Measurements from ENCODE around the gene KIRREL3.

The KIRREL3 gene

DNA sequence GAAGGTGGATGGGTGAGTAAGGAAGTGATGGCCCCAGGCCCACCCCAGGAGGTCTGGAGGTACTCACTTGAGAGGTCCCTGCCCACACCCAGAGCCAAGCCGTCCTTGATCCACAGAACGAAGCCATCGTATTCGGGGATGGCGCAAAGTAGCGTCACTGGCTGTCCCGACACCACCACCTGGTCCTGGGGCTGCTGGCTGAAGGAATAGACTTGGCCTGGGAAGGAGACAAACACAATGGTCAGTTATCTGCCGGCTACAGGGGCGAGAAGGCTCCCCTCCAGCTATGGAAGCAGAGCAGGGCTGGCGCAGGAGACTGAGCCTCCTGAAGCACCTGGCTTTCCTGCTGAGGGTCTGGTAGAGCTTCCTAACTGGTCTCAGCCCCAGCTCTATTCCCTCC is 474.1 kb downstream of the KIRREL3 start:
- H3K27me3 ChIP-seq (ENCODE audit: insufficient read depth, poor library complexity, severe bottlenecking), result no peaks in the 10 kb centered on the region
- no peak overlapping the region for H3K27ac ChIP-seq (replicated peaks)
- TF ChIP-seq, protein P1, sequence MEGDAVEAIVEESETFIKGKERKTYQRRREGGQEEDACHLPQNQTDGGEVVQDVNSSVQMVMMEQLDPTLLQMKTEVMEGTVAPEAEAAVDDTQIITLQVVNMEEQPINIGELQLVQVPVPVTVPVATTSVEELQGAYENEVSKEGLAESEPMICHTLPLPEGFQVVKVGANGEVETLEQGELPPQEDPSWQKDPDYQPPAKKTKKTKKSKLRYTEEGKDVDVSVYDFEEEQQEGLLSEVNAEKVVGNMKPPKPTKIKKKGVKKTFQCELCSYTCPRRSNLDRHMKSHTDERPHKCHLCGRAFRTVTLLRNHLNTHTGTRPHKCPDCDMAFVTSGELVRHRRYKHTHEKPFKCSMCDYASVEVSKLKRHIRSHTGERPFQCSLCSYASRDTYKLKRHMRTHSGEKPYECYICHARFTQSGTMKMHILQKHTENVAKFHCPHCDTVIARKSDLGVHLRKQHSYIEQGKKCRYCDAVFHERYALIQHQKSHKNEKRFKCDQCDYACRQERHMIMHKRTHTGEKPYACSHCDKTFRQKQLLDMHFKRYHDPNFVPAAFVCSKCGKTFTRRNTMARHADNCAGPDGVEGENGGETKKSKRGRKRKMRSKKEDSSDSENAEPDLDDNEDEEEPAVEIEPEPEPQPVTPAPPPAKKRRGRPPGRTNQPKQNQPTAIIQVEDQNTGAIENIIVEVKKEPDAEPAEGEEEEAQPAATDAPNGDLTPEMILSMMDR (IDR thresholded peaks at IDR 0.05; ENCODE audit: insufficient read depth, low read length), result no peak
- TF ChIP-seq GABPA (IDR thresholded peaks at IDR 0.05; ENCODE audit: low read depth) (no peak), SPI1 (IDR thresholded peaks at IDR 0.05; ENCODE audit: borderline replicate concordance, low read depth) (no peak), POLR2AphosphoS5 (IDR thresholded peaks at IDR 0.05; ENCODE audit: low read depth) (no peak)
- TF ChIP-seq, protein P2, sequence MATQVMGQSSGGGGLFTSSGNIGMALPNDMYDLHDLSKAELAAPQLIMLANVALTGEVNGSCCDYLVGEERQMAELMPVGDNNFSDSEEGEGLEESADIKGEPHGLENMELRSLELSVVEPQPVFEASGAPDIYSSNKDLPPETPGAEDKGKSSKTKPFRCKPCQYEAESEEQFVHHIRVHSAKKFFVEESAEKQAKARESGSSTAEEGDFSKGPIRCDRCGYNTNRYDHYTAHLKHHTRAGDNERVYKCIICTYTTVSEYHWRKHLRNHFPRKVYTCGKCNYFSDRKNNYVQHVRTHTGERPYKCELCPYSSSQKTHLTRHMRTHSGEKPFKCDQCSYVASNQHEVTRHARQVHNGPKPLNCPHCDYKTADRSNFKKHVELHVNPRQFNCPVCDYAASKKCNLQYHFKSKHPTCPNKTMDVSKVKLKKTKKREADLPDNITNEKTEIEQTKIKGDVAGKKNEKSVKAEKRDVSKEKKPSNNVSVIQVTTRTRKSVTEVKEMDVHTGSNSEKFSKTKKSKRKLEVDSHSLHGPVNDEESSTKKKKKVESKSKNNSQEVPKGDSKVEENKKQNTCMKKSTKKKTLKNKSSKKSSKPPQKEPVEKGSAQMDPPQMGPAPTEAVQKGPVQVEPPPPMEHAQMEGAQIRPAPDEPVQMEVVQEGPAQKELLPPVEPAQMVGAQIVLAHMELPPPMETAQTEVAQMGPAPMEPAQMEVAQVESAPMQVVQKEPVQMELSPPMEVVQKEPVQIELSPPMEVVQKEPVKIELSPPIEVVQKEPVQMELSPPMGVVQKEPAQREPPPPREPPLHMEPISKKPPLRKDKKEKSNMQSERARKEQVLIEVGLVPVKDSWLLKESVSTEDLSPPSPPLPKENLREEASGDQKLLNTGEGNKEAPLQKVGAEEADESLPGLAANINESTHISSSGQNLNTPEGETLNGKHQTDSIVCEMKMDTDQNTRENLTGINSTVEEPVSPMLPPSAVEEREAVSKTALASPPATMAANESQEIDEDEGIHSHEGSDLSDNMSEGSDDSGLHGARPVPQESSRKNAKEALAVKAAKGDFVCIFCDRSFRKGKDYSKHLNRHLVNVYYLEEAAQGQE (IDR thresholded peaks at IDR 0.05; ENCODE audit: insufficient replicate concordance, low read depth), result no peak
- H3K4me3 ChIP-seq (replicated peaks; ENCODE audit: insufficient read depth, low read length), result no peak overlapping the region
- DNase-seq (ENCODE audit: low read depth in 1 of 2, low spot score in 1 of 2), result no peak

DNA sequence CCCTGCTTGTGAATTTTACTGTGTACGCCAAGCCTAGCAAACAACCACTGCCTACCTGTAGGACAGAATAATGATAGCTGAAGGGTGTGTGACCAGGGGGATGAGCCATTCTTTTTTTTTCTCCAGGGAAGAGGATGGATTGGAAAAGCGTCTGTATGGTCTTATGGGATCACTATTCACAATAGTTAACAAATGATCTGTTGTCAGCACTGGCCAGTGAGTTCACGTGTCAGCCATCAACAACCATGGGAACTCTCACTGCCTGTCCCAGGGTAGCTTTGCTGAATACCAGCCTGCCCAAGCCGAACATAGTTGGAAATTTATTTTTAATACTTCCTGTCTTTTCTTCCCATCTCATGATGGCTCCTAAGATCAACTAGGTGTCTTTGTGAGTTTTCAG is 474.9 kb downstream of the KIRREL3 start:
- DNase-seq (ENCODE audit: low read depth in 1 of 2, low spot score in 1 of 2), result no peak
- no peaks in the 10 kb centered on the region for H3K27me3 ChIP-seq (ENCODE audit: insufficient read depth, poor library complexity, severe bottlenecking)
- no peak overlapping the region for H3K27ac ChIP-seq (replicated peaks)
- TF ChIP-seq SPI1 (IDR thresholded peaks at IDR 0.05; ENCODE audit: borderline replicate concordance, low read depth), result no peak
- TF ChIP-seq POLR2AphosphoS5 (IDR thresholded peaks at IDR 0.05; ENCODE audit: low read depth), result no peak
- TF ChIP-seq, protein P2 (IDR thresholded peaks at IDR 0.05; ENCODE audit: insufficient replicate concordance, low read depth), result no peak
- TF ChIP-seq, protein P1 (IDR thresholded peaks at IDR 0.05; ENCODE audit: insufficient read depth, low read length), result no peak
- no peak for TF ChIP-seq GABPA (IDR thresholded peaks at IDR 0.05; ENCODE audit: low read depth)
- H3K4me3 ChIP-seq (replicated peaks; ENCODE audit: insufficient read depth, low read length), result no peak overlapping the region

DNA sequence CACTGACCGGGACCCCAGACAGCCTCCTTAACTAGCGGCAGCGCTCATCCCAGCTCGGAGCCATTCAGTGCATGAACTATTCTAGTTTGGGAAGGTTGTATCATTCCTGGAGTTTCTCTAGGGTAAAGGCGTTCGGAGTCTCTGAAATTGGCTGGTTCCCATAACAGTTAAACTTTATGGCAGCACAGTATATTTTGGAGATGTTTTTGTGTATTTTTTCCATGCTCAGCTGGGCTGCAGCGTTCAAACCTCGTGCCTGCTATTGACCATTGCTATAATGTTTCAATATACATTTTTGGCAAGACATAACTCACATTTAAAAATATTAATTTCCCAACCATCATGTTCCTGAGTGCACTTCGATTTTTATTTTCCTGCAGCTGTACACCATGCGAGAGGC is 475.4 kb downstream of the KIRREL3 start:
- H3K27me3 ChIP-seq (ENCODE audit: insufficient read depth, poor library complexity, severe bottlenecking), result no peaks in the 10 kb centered on the region
- no peak for TF ChIP-seq SPI1 (IDR thresholded peaks at IDR 0.05; ENCODE audit: borderline replicate concordance, low read depth)
- TF ChIP-seq, protein P1 (IDR thresholded peaks at IDR 0.05; ENCODE audit: insufficient read depth, low read length), result no peak
- no peak for TF ChIP-seq GABPA (IDR thresholded peaks at IDR 0.05; ENCODE audit: low read depth)
- no peak overlapping the region for H3K27ac ChIP-seq (replicated peaks)
- DNase-seq (ENCODE audit: low read depth in 1 of 2, low spot score in 1 of 2), result no peak
- H3K4me3 ChIP-seq (replicated peaks; ENCODE audit: insufficient read depth, low read length), result no peak overlapping the region

Measured in HL-60 (cell line).